Fibroblast of lung (primary cell): ENCODE data around the gene EIF5. TPM values are rescaled to one million over a fixed set of nuclear protein-coding genes. Genes with fewer than 3 reads are reported as not detected.

Source experiments
- DNase-seq, 2 donors: peaks; one replicate each; pipeline versions ENCODE4 v3.0.0 to v3.0.0-alpha.2; 2010; ENCODE audit warnings: low read depth in 2 of 2
- H2AFZ ChIP-seq: 2 replicates; pipeline ENCODE4 v1.5.1; 2012; ENCODE audit warnings: low read length, control low read depth, inconsistent platforms
- H3K27ac ChIP-seq: 2 replicates; pipeline ENCODE4 v1.5.1; 2011; ENCODE audit warnings: low read length, control low read depth; ENCODE audit not compliant: insufficient read depth
- H3K27me3 ChIP-seq: 2 replicates; pipeline ENCODE4 v1.5.1; 2011; ENCODE audit warnings: mild to moderate bottlenecking, low read length; ENCODE audit not compliant: control insufficient read depth, insufficient read depth
- H3K36me3 ChIP-seq: 2 replicates; pipeline ENCODE4 v1.5.1; 2011; ENCODE audit warnings: low read length; ENCODE audit not compliant: control insufficient read depth, insufficient read depth
- H3K4me1 ChIP-seq: 2 replicates; pipeline ENCODE4 v1.5.1; 2011; ENCODE audit warnings: low read length; ENCODE audit not compliant: control insufficient read depth, insufficient read depth; ENCODE audit errors: extremely low read depth
- H3K4me2 ChIP-seq: 2 replicates; pipeline ENCODE4 v1.5.1; 2011; ENCODE audit warnings: low read length, control low read depth; ENCODE audit not compliant: insufficient read depth; ENCODE audit errors: extremely low read depth
- H3K4me3 ChIP-seq, 4 experiments: fragments of 200-600 bp in 1 of 4; sonication (generic) in 1 of 4; replicated peaks in 1 of 4; 2 replicates each; pipeline ENCODE4 v1.5.1; 2011 to 2016; ENCODE audit warnings: low read length in 4 of 4, low read depth in 3 of 4, mild to moderate bottlenecking in 3 of 4, control low read depth in 2 of 4, inconsistent platforms in 1 of 4, mixed read lengths in 1 of 4; ENCODE audit not compliant: insufficient read depth in 1 of 4; ENCODE audit errors: control extremely low read depth in 1 of 4
- H3K79me2 ChIP-seq: 2 replicates; pipeline ENCODE4 v1.5.1; 2012; ENCODE audit warnings: mild to moderate bottlenecking, low read length, inconsistent platforms; ENCODE audit not compliant: control insufficient read depth, insufficient read depth
- H3K9ac ChIP-seq: 2 replicates; pipeline ENCODE4 v1.5.1; 2011; ENCODE audit warnings: mild to moderate bottlenecking, low read length, control low read depth; ENCODE audit not compliant: insufficient read depth
- H3K9me3 ChIP-seq: 2 replicates; pipeline ENCODE4 v1.5.1; 2012; ENCODE audit warnings: low read depth, low read length; ENCODE audit not compliant: control insufficient read depth, insufficient read depth
- H4K20me1 ChIP-seq: 2 replicates; pipeline ENCODE4 v1.5.1; 2011; ENCODE audit warnings: low read length; ENCODE audit not compliant: control insufficient read depth, insufficient read depth; ENCODE audit errors: extremely low read depth
- CTCF ChIP-seq, 2 donors: IDR thresholded peaks in 1 of 2; conservative IDR thresholded peaks in 1 of 2; 1 replicate in 1 of 2; 2 replicates in 1 of 2; pipeline ENCODE4 v1.5.1; 2011 to 2012; ENCODE audit warnings: low read length in 2 of 2, control low read depth in 1 of 2, inconsistent platforms in 1 of 2, low read depth in 1 of 2, mild to moderate bottlenecking in 1 of 2
- EZH2 ChIP-seq: IDR thresholded peaks from 2 replicates; pipeline ENCODE4 v1.5.1; 2012; ENCODE audit warnings: low read length, control low read depth, mild to moderate bottlenecking; ENCODE audit errors: missing control alignments
- polyA plus RNA-seq, 2 donors: library from polyadenylated mRNA; depleted of rRNA in 1 of 2; stranded (reverse) in 1 of 2; unstranded in 1 of 2; fragments of >200 nt; gene quantifications; 2 replicates each; pipeline ENCODE4 v1.2.1, GENCODE V29; 2011 to 2012; ENCODE audit warnings: missing spikeins in 1 of 2
- total RNA-seq: library from RNA; depleted of rRNA; stranded (reverse); fragments of >200 nt; gene quantifications from 2 replicates; pipeline ENCODE4 v1.2.1, GENCODE V29; 2014

Gene EIF5
- total and polyA plus RNA-seq, 2 donors (not counting 1 experiment from before 2014, with no cell fraction given) = 185 to 400 TPM

GRCh38 chr14:103293465-103293864, 40.6 kb upstream of the EIF5 start:
- H3K9me3 ChIP-seq = no peaks in the 10 kb centered on the region
- peaks cover 4% of the 10 kb centered on the region for H3K27me3 ChIP-seq
- no peaks in the 10 kb centered on the region for H3K4me1 ChIP-seq
- H3K36me3 ChIP-seq = no peaks in the 10 kb centered on the region
- no peak overlapping the region for H3K27ac ChIP-seq
- H2AFZ ChIP-seq = no peak overlapping the region
- TF ChIP-seq EZH2 (no peak), CTCF (conservative IDR thresholded peaks at IDR 0.05 in 1 of 2, IDR thresholded peaks at IDR 0.05 in 1 of 2; ENCODE audit: low read depth in 1 of 2, low read length in 2 of 2) (no peak)
- no peak for DNase-seq
- H3K4me3 ChIP-seq = no peak overlapping the region
- no peak overlapping the region for H3K4me2 ChIP-seq
- no peaks in the 10 kb centered on the region for H4K20me1 ChIP-seq
- H3K9ac ChIP-seq = no peak overlapping the region
- H3K79me2 ChIP-seq = no peaks in the 10 kb centered on the region

GRCh38 chr14:103294091-103294490, 39.9 kb upstream of the EIF5 start:
- Histone ChIP-seq H3K9me3 (no peaks in the 10 kb centered on the region), H3K79me2 (no peaks in the 10 kb centered on the region), H2AFZ (no peak overlapping the region), H3K4me3 (no peak overlapping the region), H3K27ac (no peak overlapping the region), H3K36me3 (no peaks in the 10 kb centered on the region), H3K9ac (no peak overlapping the region), H3K4me1 (no peaks in the 10 kb centered on the region), H4K20me1 (no peaks in the 10 kb centered on the region), H3K4me2 (no peak overlapping the region), H3K27me3 (peaks cover 4% of the 10 kb centered on the region)
- TF ChIP-seq CTCF (conservative IDR thresholded peaks at IDR 0.05 in 1 of 2, IDR thresholded peaks at IDR 0.05 in 1 of 2; ENCODE audit: low read depth in 1 of 2, low read length in 2 of 2) = no peak
- TF ChIP-seq EZH2 = no peak
- DNase-seq = no peak

- Histone ChIP-seq H3K4me2 (no peak overlapping the region), H4K20me1 (no peaks in the 10 kb centered on the region), H3K9ac (no peak overlapping the region), H3K36me3 (no peaks in the 10 kb centered on the region), H3K9me3 (no peaks in the 10 kb centered on the region), H3K4me1 (no peaks in the 10 kb centered on the region), H2AFZ (no peak overlapping the region), H3K79me2 (no peaks in the 10 kb centered on the region), H3K4me3 (no peak overlapping the region), H3K27me3 (peaks cover 3% of the 10 kb centered on the region), H3K27ac (no peak overlapping the region)
- TF ChIP-seq EZH2 (no peak), CTCF (conservative IDR thresholded peaks at IDR 0.05 in 1 of 2, IDR thresholded peaks at IDR 0.05 in 1 of 2; ENCODE audit: low read depth in 1 of 2, low read length in 2 of 2) (no peak)
- peak; percentile 52 to 72 for DNase-seq
These were observed 38.0 kb upstream of the EIF5 start for GRCh38 chr14:103296007-103296406.
